NK-92 treated with Interleukin-12 subunit alpha and Interleukin-12 subunit beta, amount 100 ng/mL, for 24 hours (cell line): ENCODE results near the gene ANXA8.
"Not testable (repeated sequence)": the region's sequence is repeated elsewhere in the genome, so short reads cannot be mapped to it uniquely, and the experiment has no call there.

Experiments
- DNase-seq: peaks from one replicate; lab custom pipeline; 2025; lab: John Stamatoyannopoulos, UW

The ANXA8 gene

GRCh38 chr10:47462577-47463358 lies 21.1 kb downstream of the ANXA8 start:
- DNase-seq: not testable (repeated sequence)

GRCh38 chr10:47461261-47461687 lies 22.6 kb downstream of the ANXA8 start:
- not testable (repeated sequence) for DNase-seq

GRCh38 chr10:47458466-47459154 lies 25.3 kb downstream of the ANXA8 start:
- no peak for DNase-seq

GRCh38 chr10:47457826-47458225 lies 26.1 kb downstream of the ANXA8 start:
- DNase-seq: no peak

- DNase-seq: no peak
Observed at GRCh38 chr10:47457528-47457820, 26.4 kb downstream of the ANXA8 start.

GRCh38 chr10:47456794-47457527 lies 27.0 kb downstream of the ANXA8 start:
- DNase-seq: no peak

GRCh38 chr10:47456079-47456785 lies 27.7 kb downstream of the ANXA8 start:
- no peak for DNase-seq

- not testable (repeated sequence) for DNase-seq
Observed at GRCh38 chr10:47455350-47456078, 28.4 kb downstream of the ANXA8 start.

GRCh38 chr10:47454780-47455058 lies 29.2 kb downstream of the ANXA8 start:
- DNase-seq: no peak

- no peak for DNase-seq
Observed at GRCh38 chr10:47454008-47454779, 29.7 kb downstream of the ANXA8 start.

- DNase-seq: no peak
Observed at GRCh38 chr10:47453141-47454007, 30.5 kb downstream of the ANXA8 start.

- DNase-seq: no peak
Observed at GRCh38 chr10:47452495-47453140, 31.3 kb downstream of the ANXA8 start.

GRCh38 chr10:47451998-47452494 lies 31.9 kb downstream of the ANXA8 start:
- no peak for DNase-seq

- DNase-seq: no peak
Observed at GRCh38 chr10:47451273-47451997, 32.5 kb downstream of the ANXA8 start.

GRCh38 chr10:47450442-47450841 lies 33.5 kb downstream of the ANXA8 start:
- no peak for DNase-seq

- no peak for DNase-seq
Observed at GRCh38 chr10:47449979-47450378, 33.9 kb downstream of the ANXA8 start.

- no peak for DNase-seq
Observed at GRCh38 chr10:47449102-47449978, 34.6 kb downstream of the ANXA8 start.

- no peak for DNase-seq
Observed at GRCh38 chr10:47447705-47448104, 36.2 kb downstream of the ANXA8 start.
